ENCODE data around the gene CMSS1. TPM values are rescaled to one million over a fixed set of nuclear protein-coding genes. Genes with fewer than 3 reads are reported as not detected.

CMSS1 gene
- total and polyA plus RNA-seq, 12 donors, result 16.2 to 75.6 (median 33.0) TPM

GRCh38 chr3:100053951-100054620 lies 236.4 kb downstream of the CMSS1 start:
- TF ChIP-seq POLR2A (IDR thresholded peaks at IDR 0.05), result no peak
- TF ChIP-seq, protein P1, sequence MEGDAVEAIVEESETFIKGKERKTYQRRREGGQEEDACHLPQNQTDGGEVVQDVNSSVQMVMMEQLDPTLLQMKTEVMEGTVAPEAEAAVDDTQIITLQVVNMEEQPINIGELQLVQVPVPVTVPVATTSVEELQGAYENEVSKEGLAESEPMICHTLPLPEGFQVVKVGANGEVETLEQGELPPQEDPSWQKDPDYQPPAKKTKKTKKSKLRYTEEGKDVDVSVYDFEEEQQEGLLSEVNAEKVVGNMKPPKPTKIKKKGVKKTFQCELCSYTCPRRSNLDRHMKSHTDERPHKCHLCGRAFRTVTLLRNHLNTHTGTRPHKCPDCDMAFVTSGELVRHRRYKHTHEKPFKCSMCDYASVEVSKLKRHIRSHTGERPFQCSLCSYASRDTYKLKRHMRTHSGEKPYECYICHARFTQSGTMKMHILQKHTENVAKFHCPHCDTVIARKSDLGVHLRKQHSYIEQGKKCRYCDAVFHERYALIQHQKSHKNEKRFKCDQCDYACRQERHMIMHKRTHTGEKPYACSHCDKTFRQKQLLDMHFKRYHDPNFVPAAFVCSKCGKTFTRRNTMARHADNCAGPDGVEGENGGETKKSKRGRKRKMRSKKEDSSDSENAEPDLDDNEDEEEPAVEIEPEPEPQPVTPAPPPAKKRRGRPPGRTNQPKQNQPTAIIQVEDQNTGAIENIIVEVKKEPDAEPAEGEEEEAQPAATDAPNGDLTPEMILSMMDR (IDR thresholded peaks at IDR 0.05), result no peak
- no peak for DNase-seq
- intact Hi-C loops (cut with DNase I), result no loop called here
- Histone ChIP-seq H3K9me3 (replicated peaks in 1 of 3) (no peaks in the 10 kb centered on the region), H3K4me3 (no peak overlapping the region), H3K36me3 (replicated peaks in 1 of 2) (no peaks in the 10 kb centered on the region), H3K4me1 (replicated peaks in 1 of 2) (no peaks in the 10 kb centered on the region), H3K27ac (no peak overlapping the region), H3K27me3 (no peaks in the 10 kb centered on the region)
- 91 to 97% (median 95%) methylated on average over 6 of the region's 6 CpGs for WGBS, 4 donors

GRCh38 chr3:100057716-100058575 lies 240.3 kb downstream of the CMSS1 start:
- TF ChIP-seq POLR2A (IDR thresholded peaks at IDR 0.05), result no peak
- TF ChIP-seq, protein P1 (IDR thresholded peaks at IDR 0.05), result no peak
- Histone ChIP-seq H3K36me3 (replicated peaks in 1 of 2) (no peaks in the 10 kb centered on the region), H3K27me3 (no peaks in the 10 kb centered on the region), H3K9me3 (replicated peaks in 1 of 3) (no peaks in the 10 kb centered on the region), H3K27ac (no peak overlapping the region), H3K4me1 (replicated peaks in 1 of 2) (peaks cover 0 to 12% of the 10 kb centered on the region in 2 donors), H3K4me3 (no peak overlapping the region)
- intact Hi-C loops (cut with DNase I), result no loop called here
- WGBS, 4 donors, result 91 to 95% (median 93%) methylated on average over 8 of the region's 8 CpGs
- DNase-seq, result no peak

DNA sequence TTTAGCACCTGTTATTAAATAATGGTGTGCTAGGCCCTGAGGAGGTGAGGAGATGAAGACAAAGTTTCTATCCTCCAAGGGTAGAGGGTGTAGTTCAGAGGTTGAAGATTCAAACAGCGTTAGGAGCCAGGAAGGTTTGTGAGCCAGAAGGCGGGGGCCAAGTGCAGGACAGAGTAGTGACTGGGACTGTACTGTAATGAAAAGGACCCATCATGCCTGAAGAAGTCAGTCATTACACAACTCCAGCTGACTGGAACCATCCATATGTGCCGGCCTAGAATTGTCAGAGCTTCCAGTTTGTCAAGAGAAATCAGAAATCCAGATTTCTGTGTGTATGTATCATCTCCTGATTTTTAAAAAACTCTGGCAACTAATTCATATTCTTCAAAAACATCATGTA lies 241.8 kb downstream of the CMSS1 start:
- Histone ChIP-seq H3K36me3 (replicated peaks in 1 of 2) (no peaks in the 10 kb centered on the region), H3K27ac (no peak overlapping the region), H3K9me3 (replicated peaks in 1 of 3) (no peaks in the 10 kb centered on the region), H3K4me1 (replicated peaks in 1 of 2) (peaks cover 0 to 15% of the 10 kb centered on the region in 2 donors), H3K4me3 (no peak overlapping the region), H3K27me3 (no peaks in the 10 kb centered on the region)
- TF ChIP-seq POLR2A (IDR thresholded peaks at IDR 0.05), result no peak
- TF ChIP-seq, protein P1 (IDR thresholded peaks at IDR 0.05), result no peak
- 89 to 97% (median 91%) methylated on average over 2 to 3 of the region's 3 CpGs for WGBS, 4 donors
- DNase-seq, result no peak
- intact Hi-C loops (cut with DNase I), result no loop called here

GRCh38 chr3:100060685-100061484 lies 243.2 kb downstream of the CMSS1 start:
- H3K4me3 ChIP-seq, result no peak overlapping the region
- TF ChIP-seq POLR2A (IDR thresholded peaks at IDR 0.05), result no peak
- TF ChIP-seq, protein P1 (IDR thresholded peaks at IDR 0.05), result no peak
- peaks cover 0 to 15% of the 10 kb centered on the region in 2 donors for H3K4me1 ChIP-seq (replicated peaks in 1 of 2)
- no peaks in the 10 kb centered on the region for H3K9me3 ChIP-seq (replicated peaks in 1 of 3)
- WGBS, 4 donors, result 81 to 92% (median 84%) methylated on average over 7 of the region's 7 CpGs
- no peak for DNase-seq
- H3K27me3 ChIP-seq, result no peaks in the 10 kb centered on the region
- H3K36me3 ChIP-seq (replicated peaks in 1 of 2), result no peaks in the 10 kb centered on the region
- no peak overlapping the region for H3K27ac ChIP-seq
- intact Hi-C loops (cut with DNase I), result loop anchor here (10.0 kb wide), 1 partner anchor 216 kb away; no protein-coding TSS in a partner anchor

All from adrenal gland (tissue), 12 donors.